8988T (cell line): ENCODE results near the gene OR2AK2.

ENCODE experiments used
- DNase-seq: peaks from one replicate; pipeline ENCODE4 v3.0.0; 2011

OR2AK2 gene, protein sequence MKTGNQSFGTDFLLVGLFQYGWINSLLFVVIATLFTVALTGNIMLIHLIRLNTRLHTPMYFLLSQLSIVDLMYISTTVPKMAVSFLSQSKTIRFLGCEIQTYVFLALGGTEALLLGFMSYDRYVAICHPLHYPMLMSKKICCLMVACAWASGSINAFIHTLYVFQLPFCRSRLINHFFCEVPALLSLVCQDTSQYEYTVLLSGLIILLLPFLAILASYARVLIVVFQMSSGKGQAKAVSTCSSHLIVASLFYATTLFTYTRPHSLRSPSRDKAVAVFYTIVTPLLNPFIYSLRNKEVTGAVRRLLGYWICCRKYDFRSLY

DNA sequence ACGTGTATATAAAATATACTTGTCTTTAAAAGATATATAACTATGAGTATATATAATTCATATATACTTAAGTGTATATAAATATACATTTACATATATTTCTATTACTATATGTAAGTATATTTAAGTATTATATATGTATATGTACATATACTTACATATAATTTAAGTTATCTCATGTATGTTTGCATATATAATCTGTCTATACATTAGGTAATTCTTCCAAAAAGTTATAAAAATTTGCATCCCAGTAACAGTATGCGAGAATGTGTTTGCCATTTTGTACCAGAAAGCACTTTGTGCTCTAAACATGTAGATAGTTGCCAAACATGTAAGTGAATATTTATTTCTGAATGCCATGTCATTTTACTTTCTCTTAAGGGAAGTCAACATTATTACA, at the start of gene OR2AK2:
Gene OR2AK2, plus strand, starts transcription at position 301 of the 400 bp plus-strand sequence. CDS start 144 bp downstream, outside the sequence.
- no peak for DNase-seq

DNA sequence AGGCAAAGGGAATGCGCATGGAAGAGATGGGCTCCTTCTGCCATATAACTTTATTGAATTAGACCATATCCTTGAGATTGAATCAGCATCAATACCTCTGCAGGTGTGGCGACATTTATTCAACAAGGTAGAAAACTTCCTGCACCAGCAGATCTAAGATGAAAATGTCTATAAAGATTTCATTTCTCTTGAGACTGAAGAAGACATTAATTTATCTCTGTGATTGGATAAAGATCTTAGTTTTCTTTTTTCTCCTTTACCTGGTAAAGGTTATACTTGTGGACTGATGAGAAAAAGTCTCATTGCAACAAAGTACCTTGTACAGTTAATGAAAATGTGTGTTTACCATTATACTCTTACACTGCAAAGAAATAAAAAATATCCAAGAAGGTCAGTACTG, 45.1 kb upstream of the OR2AK2 start, which contains the start of gene OR2T8:
Gene OR2T8, plus strand, starts transcription at position 301 of the 400 bp plus-strand sequence. CDS start 766 bp downstream, outside the sequence.
- no peak for DNase-seq

DNA sequence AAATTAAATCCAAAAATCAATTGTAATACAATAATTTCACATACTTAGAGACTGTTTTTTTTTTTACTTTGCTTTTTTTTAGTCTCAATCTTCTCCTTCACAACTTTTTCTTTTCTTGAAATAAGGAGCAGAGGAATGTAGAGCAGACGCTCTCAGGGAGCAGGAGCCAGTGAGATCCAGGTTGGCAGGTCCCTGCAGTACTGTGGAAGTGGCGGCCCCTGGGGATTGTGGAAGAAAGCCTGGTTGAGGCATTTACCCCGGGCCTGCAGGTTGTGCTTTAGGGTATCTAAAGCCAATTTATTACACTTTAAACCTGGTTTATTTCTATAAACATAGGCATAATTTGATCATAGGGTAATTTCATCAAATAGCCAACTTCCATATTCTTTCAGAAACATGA, 41.1 kb upstream of the OR2AK2 start:
- DNase-seq: no peak

DNA sequence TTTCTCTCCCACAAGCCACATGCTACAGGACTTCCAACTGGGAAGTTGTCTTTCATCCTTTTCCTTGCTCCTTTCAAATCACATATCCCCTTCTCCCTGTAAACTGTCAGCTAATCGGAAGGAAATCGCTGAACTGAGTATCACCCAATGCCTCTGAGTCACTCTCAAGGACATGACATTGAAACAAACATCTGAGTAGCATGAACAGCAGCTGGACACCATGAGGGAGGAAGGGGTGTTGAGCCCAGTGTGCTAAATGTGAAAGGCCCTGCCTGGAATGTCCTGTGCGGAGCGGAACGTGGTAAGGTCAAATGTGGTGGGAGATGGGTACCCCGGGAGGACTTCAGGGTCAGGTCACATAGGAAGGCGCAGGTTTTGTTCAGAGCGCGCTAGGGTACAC, 40.2 kb upstream of the OR2AK2 start, which contains the start of gene OR2AJ1:
Gene OR2AJ1, plus strand, starts transcription at position 22 of the 400 bp plus-strand sequence. CDS start 8,880 bp downstream, outside the sequence.
- no peak for DNase-seq

DNA sequence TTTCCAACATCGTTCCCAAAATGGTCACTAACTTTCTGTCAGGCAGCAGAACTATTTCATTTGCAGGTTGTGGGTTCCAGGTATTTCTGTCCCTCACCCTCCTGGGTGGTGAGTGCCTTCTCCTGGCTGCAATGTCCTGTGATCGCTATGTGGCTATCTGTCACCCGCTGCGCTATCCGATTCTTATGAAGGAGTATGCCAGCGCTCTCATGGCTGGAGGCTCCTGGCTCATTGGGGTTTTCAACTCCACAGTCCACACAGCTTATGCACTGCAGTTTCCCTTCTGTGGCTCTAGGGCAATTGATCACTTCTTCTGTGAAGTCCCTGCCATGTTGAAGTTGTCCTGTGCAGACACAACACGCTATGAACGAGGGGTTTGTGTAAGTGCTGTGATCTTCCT, 31.0 kb upstream of the OR2AK2 start:
- DNase-seq: no peak

DNA sequence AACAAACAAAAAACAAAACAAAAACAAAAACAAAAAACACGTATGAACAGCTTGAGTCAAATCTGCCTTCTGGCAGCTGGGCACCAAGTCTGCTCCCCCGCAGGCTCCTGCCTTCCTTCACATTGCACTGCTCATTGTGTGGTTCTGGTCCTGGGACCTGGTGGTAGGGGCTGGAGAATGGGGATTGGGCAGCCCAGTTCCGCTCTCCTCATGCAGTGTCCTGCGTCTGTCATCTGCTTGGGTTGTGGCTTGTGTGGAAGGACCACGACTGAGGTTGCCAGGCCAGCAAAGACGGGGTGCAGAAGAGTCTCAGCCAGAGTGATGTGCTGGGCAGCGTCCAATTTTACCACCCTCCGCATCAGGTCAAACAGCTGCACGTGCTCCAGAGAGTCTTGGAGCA, 29.3 kb upstream of the OR2AK2 start:
- DNase-seq: no peak

DNA sequence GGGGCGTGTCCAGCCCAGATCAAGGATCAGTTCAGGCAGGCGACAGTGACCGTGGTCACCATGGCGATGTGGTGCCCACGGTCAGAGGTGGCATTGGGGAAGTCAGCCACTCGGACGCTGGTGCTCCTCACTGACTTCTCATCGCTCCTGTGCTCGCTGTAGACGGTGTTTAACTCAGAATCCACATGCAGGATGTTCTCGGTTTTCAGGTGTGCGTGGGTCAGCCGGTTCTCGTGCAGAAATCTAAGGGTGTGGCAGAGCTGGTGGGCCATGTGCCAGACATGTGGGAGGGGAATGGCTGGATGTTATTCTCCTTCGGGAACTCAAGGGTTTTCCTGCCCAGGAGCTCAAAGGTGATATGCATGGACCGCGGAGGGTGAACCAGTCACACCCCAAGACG, 28.6 kb upstream of the OR2AK2 start:
- no peak for DNase-seq

DNA sequence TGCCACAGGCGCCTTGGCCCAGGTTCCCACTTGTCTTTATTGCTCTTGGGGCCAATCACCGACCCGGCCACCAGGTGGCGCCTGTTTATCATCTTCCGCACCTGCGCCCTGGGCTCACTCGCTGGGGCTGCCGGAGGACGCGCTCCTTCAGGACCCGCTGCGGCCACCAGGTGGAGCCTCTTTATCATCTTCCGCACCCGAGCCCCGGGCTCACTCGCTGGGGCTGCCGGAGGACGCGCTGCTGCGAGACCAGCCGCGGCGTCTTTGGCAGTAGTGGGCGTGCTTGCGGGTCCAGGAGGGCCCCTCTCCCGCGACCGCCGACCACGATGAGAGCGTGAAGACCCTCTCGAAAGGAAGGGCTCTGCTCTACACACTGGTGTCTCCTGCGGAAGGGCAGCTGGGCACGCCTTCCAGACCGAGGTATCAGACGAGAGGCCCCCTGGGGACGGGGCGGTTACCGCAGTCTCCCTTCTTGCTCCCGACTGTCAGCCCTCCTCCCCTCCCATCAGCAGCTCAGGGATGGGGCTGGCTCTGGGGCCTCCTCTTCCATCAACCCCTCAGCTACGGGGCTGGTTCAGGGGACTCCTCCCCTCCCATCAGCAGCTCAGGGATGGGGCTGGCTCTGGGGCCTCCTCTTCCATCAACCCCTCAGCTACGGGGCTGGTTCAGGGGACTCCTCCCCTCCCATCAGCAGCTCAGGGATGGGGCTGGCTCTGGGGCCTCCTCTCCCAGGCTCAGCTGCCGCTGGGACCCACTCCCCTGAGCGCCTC, 27.9 kb upstream of the OR2AK2 start:
- DNase-seq: peak; percentile 33

DNA sequence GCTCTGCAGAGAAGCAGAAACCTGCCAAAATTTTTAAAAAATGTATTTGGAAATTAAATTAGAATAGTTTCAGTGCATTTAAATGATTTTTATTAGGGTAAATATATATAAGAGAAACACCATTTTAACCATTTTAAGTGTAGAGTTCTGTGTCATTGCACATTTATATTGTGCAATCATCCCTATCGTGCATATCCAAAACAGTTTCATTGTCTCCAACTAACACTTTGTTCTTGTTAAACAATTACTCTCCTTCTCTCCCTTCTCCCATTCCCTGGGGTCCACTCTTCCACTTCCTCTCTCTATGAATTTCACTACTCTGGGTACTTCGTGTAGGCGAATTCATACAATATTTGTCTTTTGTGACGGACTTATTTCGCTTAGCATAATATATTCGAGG, 22.4 kb upstream of the OR2AK2 start:
- DNase-seq: no peak

DNA sequence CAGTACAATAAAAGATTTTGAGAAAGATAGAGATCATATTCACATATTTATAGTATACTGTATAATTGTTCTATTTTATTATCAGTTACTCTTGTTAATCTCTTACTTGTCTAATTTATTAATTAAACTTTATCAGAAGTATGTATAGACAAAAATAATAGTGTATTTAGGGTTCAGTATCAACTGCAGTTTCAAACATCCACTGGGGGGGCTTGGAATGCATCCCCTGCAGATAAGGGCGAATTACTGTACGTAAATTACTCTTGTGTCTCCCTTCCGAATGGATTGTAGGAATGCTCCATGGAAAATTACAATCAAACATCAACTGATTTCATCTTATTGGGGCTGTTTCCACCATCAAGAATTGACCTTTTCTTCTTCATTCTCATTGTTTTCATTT, 16.5 kb upstream of the OR2AK2 start, which contains the start of gene OR2L8:
Gene OR2L8, plus strand, starts transcription at position 301 of the 400 bp plus-strand sequence. Its CDS starts 0 bp downstream, at position 301.
- no peak for DNase-seq

DNA sequence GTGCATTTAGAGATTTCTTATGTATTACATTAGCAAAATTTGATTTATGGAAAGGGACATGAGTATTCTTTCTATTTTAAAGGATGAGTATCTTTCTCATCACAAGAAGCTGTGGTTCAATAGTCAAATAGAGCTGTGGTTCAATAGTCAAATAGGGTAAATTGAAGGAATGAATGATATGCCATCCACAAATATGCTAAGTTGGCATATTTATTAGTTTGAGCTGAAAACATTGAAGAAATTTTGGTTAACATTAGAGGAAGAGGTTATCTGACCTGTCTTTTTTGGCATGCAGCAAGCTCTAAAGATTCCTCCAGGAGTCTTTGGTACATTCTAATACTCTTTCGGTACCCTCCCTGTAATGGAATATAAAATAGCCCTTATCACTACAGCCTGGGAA, 11.6 kb upstream of the OR2AK2 start:
- no peak for DNase-seq

DNA sequence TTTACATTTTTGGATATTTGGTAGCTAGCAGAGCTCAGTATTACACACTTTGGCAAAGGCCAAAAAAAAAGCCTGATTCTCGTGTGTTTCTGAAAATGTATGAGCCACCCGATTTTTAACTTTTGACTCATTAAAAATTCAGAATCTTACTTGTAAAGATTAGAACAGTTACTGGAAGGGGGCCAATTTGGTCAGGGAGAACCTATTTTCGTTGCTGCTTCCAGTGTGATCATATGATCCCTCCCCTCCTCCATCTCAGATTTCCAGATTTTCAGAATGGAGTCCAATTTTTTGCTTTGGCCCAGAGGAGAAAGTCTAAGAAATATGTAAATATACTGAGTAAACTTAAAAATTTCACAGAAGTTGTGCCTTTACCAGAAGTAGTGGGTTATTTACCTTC, 3.2 kb upstream of the OR2AK2 start:
- DNase-seq: no peak

DNA sequence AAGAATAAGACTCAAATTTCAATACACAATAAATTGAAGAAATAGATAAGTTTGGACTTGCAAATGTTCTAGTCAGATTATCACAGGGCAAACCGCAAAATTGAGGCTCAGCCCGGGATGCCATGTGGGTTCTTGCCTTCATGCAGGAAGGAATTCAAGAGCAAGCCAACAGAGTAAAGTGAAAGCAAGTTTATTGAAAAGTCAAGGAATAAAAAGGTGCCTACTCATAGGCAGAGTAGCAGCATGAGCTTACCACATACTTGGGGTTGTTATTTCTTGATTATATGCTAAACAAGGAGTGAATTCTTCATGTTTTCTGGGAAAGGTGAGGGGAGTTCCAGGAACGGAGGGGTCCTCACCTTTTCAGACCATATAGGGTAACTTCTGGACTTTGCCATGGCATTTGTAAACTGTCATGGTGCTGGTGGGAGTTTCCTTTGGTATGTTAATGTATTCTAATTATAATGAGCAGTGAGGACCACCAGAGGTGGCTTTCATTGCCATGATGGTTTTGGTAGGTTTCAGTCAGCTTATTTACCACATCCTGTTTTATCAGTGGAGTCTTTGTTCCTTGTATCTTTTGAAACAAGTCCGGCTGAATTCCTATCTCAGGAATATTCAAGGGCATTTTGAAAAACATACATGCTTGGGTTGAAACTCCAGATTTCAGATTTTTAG, 2.0 kb upstream of the OR2AK2 start:
- DNase-seq: no peak

DNA sequence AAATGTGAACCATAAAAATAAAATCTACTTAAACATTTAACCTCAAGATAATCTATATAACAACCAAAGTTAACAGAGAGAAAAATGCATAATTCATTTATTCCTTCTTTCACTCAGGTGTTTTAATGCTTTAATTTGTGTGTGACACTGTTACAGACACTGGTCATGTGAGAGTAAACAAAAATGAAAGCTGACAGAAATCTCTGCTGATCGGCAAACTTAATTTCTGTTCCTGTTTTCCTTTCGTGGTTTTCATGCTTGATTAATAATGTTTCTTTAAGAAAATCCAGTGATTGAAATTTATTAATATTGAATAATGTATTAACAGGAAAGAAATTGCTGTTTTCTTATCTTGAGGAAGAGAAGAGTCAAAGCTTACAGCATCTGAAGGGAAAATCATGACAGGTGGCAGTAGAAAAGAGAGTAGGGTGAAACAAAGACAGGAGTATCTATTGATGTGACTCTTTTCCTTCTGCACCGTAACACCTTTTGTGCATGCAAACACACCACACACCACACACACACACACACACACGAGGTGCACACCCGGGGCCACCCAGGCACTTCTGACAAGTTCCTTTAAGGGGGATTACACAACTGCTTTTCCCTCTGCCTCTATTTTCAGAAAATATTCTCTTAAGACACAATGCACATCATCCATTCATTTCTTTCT, 1.6 kb downstream of the OR2AK2 start:
- DNase-seq: no peak

DNA sequence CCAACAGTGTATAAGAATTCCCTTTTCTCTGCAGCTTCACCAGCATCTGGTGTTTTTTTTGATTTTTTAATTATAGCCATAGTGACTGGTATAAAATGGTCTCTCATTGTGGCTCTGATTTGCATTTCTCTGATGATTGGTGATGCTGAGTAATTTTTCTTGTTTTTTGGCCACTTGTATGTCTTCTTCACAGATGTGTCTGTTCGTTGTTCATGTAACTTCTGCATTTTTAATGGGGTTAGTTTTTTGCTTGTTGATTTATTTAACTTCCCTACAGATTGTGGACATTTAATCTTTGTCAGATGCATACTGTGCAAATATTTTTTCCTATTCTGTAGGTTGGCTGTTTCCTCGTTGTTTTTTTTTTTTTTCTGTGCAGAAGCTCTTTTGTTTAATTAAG, 28.0 kb downstream of the OR2AK2 start:
- no peak for DNase-seq

DNA sequence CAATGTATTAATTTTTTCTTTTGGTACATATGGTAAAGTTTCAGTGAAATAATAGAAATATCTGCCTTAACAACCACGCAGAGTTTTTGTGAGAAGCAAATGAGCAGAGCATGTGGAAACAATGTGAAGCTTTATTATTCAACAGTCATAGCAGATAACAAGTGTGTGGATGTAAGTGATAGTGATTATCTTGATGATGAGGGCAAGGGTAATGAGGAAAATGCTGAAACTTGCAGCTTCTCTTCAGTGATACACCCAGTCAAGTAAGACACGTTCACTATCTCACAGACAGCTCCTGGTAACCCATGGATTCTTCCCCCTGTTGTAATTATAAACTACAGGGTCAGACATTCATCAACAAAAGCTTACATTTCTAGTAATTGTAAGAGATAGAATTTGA, 33.8 kb downstream of the OR2AK2 start:
- DNase-seq: no peak

DNA sequence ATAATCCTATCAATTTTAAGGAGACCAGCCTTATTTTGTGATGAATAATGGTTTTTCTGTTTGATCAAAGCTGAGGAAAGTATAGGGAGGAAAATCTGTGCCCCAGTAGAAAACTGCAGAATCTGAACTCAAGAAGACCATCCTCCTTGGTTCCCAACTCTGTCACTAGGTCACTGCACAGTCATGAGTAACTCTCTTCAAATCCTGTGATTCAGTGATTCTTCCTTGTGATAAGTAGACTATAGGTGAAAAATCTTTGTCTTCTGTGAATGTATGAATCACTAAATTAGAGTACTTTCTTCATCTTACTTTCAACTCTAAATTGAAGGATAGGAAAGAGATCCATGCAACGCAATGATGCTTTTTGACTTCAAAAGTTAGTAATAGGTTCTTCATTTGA, 35.1 kb downstream of the OR2AK2 start:
- no peak for DNase-seq

DNA sequence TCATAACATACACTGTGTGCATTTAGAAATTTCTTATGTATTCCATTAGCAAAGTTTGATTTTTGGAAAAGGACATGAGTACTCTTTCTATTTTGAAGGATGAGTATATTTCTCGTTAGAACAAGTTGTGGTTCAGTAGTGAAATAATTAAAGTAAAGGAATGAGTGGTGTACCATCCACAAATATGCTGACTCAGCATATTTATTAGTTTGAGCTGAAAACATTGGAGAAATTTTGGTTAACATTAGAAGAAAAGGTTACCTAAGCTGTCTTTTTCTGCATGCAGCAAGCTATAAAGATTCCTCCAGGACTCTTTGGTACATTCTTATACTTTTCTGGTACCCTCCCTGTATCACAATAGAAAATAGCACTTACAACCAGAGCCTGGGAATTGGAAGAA, 42.7 kb downstream of the OR2AK2 start:
- DNase-seq: no peak

DNA sequence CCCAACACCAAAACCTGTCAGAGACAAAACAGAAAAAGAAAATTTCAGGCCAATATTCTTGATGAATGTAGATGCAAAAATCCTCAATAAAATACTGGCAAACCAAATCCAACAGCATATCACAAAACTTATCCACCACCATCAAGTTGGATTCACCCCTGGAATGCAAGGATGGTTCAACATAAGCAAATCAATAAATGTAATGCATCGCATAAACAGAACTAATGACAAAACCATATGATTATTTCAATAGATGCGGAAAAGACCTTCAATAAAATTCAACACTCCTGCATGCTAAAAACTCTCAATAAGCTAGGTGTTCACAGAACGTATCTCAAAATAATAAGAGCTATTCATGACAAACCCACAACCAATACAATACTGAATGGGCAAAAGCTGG, 44.6 kb downstream of the OR2AK2 start:
- DNase-seq: no peak

DNA sequence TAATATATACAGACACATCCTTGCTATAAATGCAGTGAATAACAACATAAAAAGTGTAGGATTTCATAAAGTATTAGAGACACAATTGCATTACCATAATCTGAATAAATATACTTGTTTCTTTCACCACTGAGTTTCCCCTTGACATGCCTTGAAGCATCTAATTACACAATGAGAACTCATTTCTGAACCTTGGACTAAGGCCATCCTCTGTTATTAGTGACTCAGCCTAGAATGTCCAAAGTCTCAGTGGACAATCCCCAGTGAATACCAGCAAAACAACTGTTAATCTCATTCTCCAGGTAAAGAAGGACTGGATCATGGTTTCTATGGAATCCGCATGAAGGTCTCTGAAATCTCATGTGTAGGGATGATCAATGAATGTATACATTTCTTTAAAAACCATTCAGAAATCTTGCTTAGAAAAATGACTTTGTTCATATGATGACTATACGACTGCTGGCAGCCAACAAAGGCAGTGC, 48.2 kb downstream of the OR2AK2 start, which contains the start of gene OR2L5:
Gene OR2L5, plus strand, starts transcription at position 432 of the 482 bp plus-strand sequence. CDS start 8,288 bp downstream, outside the sequence.
- no peak for DNase-seq

DNA sequence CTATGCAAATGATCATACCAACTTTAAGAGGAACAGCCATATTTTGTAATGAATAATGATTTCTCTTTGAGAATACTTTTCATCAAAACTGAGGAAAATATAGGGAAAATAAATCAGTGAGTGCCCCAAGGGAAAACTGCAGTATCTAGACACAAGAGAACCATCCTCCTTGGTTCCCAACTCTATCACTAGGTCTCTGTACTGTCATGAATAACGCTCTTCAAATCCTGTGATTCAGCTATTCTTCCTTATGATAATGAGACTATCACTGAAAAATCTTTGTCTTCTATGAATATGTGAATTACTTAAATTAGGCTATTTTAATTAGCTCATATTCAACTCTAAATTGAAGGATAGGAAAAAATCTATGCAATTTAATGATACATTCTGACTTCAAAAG, 50.8 kb downstream of the OR2AK2 start:
- DNase-seq: no peak
